Activated B cell treated with CpG ODN at 0.5 μM for 24 hours (primary cell): ENCODE results near the gene MTA2. TPM values are rescaled to one million over a fixed set of nuclear protein-coding genes. Genes with fewer than 3 reads are reported as not detected.

ENCODE experiments used
- ATAC-seq: fragments of 200-7000 bp; cut with Tn5 transposase; one replicate; pipeline ENCODE4 v1.10.0; 2021; ENCODE audit warnings: low read depth, mild to moderate bottlenecking, moderate library complexity
- CTCF ChIA-PET: fragments of 350-600 bp; sonication (Branson Sonifier 250); formaldehyde crosslinking; loops from one replicate; lab custom pipeline; 2021; ENCODE audit warnings: antibody characterized with exemption; lab: Charles Lee
- POLR2A ChIA-PET: fragments of 350-600 bp; sonication (Branson Sonifier 250); formaldehyde crosslinking; loops from one replicate; lab custom pipeline; 2021; ENCODE audit warnings: antibody characterized with exemption; lab: Charles Lee
- DNase-seq: peaks from one replicate; pipeline ENCODE4 v3.0.0; 2022
- H3K27ac Mint-ChIP-seq: one replicate; pipeline ENCODE4 v1.8.0; 2020; ENCODE audit warnings: mixed read lengths
- H3K27me3 Mint-ChIP-seq: one replicate; pipeline ENCODE4 v1.8.0; 2021; ENCODE audit warnings: mixed read lengths
- H3K36me3 Mint-ChIP-seq: one replicate; pipeline ENCODE4 v1.8.0; 2021; ENCODE audit warnings: low read depth, mixed read lengths
- H3K4me1 Mint-ChIP-seq: one replicate; pipeline ENCODE4 v1.8.0; 2021; ENCODE audit warnings: mixed read lengths
- H3K4me3 Mint-ChIP-seq: one replicate; pipeline ENCODE4 v1.8.0; 2020; ENCODE audit warnings: mild to moderate bottlenecking, mixed read lengths
- H3K9me3 Mint-ChIP-seq: one replicate; pipeline ENCODE4 v1.8.0; 2020; ENCODE audit warnings: mixed read lengths
- intact Hi-C: fragments of 100-400 bp; cut with micrococcal nuclease; formaldehyde crosslinking; loops from one replicate; pipeline ENCODE4 v1.15.1; 2024
- total RNA-seq: library from RNA; stranded (reverse); gene quantifications from 2 replicates; pipeline ENCODE4 v1.2.3, GENCODE V29; 2022
- TF ChIP-seq, protein P1 (sequence below): fragments of 200-600 bp; IDR thresholded peaks from one replicate; pipeline ENCODE4 v1.8.0; 2022; ENCODE audit warnings: antibody characterized with exemption, mild to moderate bottlenecking

Gene MTA2
- total RNA-seq, 1 donor from 2014 or later, result 175 TPM

DNA sequence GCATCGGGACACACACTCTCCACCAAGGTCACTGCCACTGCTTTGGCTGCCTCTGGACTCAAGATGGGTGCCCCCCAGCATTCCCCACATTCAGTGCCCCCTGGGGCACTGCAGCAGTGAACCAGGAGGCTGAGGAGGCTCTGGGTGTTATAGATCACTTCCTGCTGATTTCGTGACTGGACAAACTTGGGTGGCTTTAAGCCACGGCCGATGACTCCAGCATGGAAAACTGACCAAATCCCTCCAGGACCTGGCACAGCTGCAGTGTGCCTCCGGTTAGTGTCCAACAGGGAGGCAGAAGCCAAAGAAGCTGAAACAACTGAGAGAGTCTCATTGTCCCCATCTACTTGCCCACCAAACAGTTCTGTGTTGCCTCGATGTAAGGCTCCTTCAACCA lies 45.9 kb upstream of the MTA2 start:
- no peak for DNase-seq
- Mint-ChIP-seq H3K36me3 (peaks cover 38% of the 10 kb centered on the region), H3K4me3 (no peak overlapping the region), H3K27me3 (no peaks in the 10 kb centered on the region), H3K4me1 (peaks cover 39% of the 10 kb centered on the region), H3K27ac (no peak overlapping the region), H3K9me3 (no peaks in the 10 kb centered on the region)
- no peak for ATAC-seq
- TF ChIP-seq, protein P1, sequence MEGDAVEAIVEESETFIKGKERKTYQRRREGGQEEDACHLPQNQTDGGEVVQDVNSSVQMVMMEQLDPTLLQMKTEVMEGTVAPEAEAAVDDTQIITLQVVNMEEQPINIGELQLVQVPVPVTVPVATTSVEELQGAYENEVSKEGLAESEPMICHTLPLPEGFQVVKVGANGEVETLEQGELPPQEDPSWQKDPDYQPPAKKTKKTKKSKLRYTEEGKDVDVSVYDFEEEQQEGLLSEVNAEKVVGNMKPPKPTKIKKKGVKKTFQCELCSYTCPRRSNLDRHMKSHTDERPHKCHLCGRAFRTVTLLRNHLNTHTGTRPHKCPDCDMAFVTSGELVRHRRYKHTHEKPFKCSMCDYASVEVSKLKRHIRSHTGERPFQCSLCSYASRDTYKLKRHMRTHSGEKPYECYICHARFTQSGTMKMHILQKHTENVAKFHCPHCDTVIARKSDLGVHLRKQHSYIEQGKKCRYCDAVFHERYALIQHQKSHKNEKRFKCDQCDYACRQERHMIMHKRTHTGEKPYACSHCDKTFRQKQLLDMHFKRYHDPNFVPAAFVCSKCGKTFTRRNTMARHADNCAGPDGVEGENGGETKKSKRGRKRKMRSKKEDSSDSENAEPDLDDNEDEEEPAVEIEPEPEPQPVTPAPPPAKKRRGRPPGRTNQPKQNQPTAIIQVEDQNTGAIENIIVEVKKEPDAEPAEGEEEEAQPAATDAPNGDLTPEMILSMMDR, result no peak
- CTCF ChIA-PET, result no interaction called here
- intact Hi-C loops, result loop anchor here (2.0 kb wide), 2 partner anchors 17 to 35 kb away; partner anchors contain the start of genes C11orf98, CSKMT, EML3 and ROM1
- POLR2A ChIA-PET, result interaction anchor here (0.6 to 5.8 kb wide), 7 partner anchors 10 to 203 kb away, joined by 3 to 130 read pairs (median 9); partner anchors contain the start of genes C11orf98, CSKMT, LBHD1 and TUT1

DNA sequence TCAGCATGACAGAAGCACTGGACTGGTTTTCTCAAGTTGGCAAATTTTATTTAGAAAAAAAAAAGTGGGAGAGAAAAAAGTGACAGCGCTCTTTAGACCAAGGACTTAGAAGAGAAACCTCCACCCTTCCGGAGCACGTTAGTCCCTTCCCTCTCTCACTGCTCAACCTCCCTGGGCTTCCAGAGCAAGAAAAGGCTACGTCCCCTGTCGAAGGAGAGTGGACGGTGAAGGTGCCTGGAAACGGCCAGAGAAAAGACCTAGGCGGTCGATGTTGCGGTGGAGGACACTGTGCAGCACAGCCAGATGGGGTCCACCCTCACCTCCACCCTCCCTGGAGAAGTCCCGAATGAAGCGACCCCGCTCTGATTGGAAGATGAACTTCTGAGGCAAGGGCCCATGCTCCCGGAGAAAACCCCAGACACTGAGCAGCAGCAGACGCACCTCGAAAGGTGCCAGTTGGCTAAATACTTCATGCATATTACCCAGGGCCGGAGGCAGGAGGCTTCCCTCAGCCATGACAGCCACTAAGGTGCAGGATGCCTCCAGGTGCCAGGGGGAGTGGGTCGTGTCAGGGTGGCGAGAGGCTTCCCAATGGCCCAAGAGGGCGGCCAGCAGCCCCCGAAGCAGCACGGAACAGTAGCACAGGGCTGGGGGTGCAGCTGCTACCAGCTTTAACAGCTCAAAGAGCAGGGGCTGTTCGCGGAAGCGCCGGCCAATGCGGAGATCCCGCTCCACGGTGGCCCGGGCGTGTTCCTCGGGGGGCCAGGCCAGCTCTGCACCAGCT lies 45.4 kb upstream of the MTA2 start:
- ChIA-PET CTCF (interaction anchor here (0.9 to 1.4 kb wide), 3 partner anchors 9 to 222 kb away, joined by 3 read pairs; no protein-coding TSS in a partner anchor), POLR2A (interaction anchor here (0.5 to 5.8 kb wide), 32 partner anchors 10 to 1242 kb away, joined by 3 to 130 read pairs (median 6); partner anchors contain the start of genes AHNAK, B3GAT3, C11orf98 and CSKMT)
- H3K9me3 Mint-ChIP-seq, result no peaks in the 10 kb centered on the region
- ATAC-seq (no peak), DNase-seq (no peak)
- peaks cover 36% of the 10 kb centered on the region for H3K36me3 Mint-ChIP-seq
- H3K4me3 Mint-ChIP-seq, result peak overlapping the region; percentile 93
- intact Hi-C loops, result loop anchor here (1.0 to 2.0 kb wide), 8 partner anchors 18 to 209 kb away; partner anchors contain the start of genes C11orf98, CSKMT, EML3 and HNRNPUL2
- TF ChIP-seq, protein P1, result no peak
- H3K27me3 Mint-ChIP-seq, result no peaks in the 10 kb centered on the region
- H3K27ac Mint-ChIP-seq, result peak overlapping the region; percentile 86
- H3K4me1 Mint-ChIP-seq, result peaks cover 34% of the 10 kb centered on the region

GRCh38 chr11:62645946-62646824 lies 44.5 kb upstream of the MTA2 start, which contains the start of gene GANAB:
Gene GANAB (minus strand): TSS chr11:62646613. CDS start chr11:62646599, 14 bp downstream.
- Mint-ChIP-seq H3K4me3 (peak within 1 kb of the TSS; percentile 93), H3K9me3 (no peaks in the 10 kb centered on the region), H3K4me1 (peaks cover 34% of the 10 kb centered on the region), H3K36me3 (peaks cover 36% of the 10 kb centered on the region), H3K27me3 (no peaks in the 10 kb centered on the region), H3K27ac (peak within 1 kb of the TSS; percentile 86)
- ChIA-PET CTCF (interaction anchor here (0.9 to 1.4 kb wide), 3 partner anchors 9 to 221 kb away, joined by 3 read pairs; no protein-coding TSS in a partner anchor), POLR2A (interaction anchor here (0.5 to 5.8 kb wide), 38 partner anchors 8 to 1241 kb away, joined by 3 to 130 read pairs (median 4); partner anchors contain the start of genes AHNAK, B3GAT3, BSCL2 and C11orf98)
- DNase-seq (peak; percentile 89), ATAC-seq (peak; percentile 99)
- TF ChIP-seq, protein P1, result no peak
- intact Hi-C loops, result loop anchor here (1.0 to 2.0 kb wide), 8 partner anchors 19 to 210 kb away; partner anchors contain the start of genes C11orf98, CSKMT, EML3 and HNRNPUL2

GRCh38 chr11:62645671-62645945 lies 43.9 kb upstream of the MTA2 start:
- intact Hi-C loops, result no loop called here
- CTCF ChIA-PET, result interaction anchor here (1.4 kb wide), 1 partner anchor 221 kb away, joined by 3 read pairs; no protein-coding TSS in a partner anchor
- DNase-seq, result no peak

More at GRCh38 chr11:62645671-62645945, 43.9 kb upstream of the MTA2 start:
- Mint-ChIP-seq H3K4me1 (peaks cover 36% of the 10 kb centered on the region), H3K27ac (peak overlapping the region; percentile 86), H3K4me3 (peak overlapping the region; percentile 93), H3K36me3 (peaks cover 37% of the 10 kb centered on the region), H3K27me3 (no peaks in the 10 kb centered on the region), H3K9me3 (no peaks in the 10 kb centered on the region)
- POLR2A ChIA-PET, result interaction anchor here (0.7 to 5.8 kb wide), 17 partner anchors 9 to 236 kb away, joined by 3 to 130 read pairs (median 12); partner anchors contain the start of genes B3GAT3, BSCL2, C11orf98 and CSKMT
- TF ChIP-seq, protein P1, result no peak
- ATAC-seq, result no peak
